PC-3 (cell line): ENCODE measurements around the gene AUH.

Experiments used
- EZH2 ChIP-seq: fragments of 300-600 bp; sonication (generic); IDR thresholded peaks from one replicate; pipeline ENCODE4 v1.6.1; 2017; ENCODE audit warnings: antibody characterized with exemption, mild to moderate bottlenecking, low read length; ENCODE audit not compliant: unreplicated experiment
- EZH2phosphoT487 ChIP-seq: fragments of 300-600 bp; sonication (generic); IDR thresholded peaks from 2 replicates; pipeline ENCODE4 v1.6.1; 2018; ENCODE audit warnings: mild to moderate bottlenecking, antibody characterized with exemption, low read length, borderline replicate concordance
- TF ChIP-seq, protein P1 (sequence below): fragments of 300-600 bp; sonication (generic); conservative IDR thresholded peaks from 2 replicates; pipeline ENCODE4 v1.5.1; 2017; ENCODE audit warnings: antibody characterized with exemption, low read depth, mild to moderate bottlenecking, low read length

DNA sequence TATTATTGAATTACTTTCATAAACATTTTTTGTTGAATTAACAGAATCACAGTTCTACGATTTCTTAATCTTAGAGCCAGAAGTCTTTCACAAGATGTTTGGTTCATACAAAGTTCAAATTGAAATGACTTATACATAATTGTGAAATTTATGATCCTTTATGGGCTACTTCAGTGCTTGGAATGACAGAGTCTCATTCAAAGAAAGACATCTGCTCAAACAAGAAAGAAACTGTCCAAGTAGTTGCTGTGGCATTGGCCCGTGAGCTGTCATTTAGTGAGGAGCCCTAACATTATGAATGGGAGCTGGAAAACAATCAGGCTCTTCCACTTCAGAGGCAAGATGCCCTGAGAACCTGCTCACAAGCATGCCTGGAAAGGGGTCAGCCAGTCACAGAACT, 63.4 kb downstream of the AUH start:
- TF ChIP-seq, protein P1, sequence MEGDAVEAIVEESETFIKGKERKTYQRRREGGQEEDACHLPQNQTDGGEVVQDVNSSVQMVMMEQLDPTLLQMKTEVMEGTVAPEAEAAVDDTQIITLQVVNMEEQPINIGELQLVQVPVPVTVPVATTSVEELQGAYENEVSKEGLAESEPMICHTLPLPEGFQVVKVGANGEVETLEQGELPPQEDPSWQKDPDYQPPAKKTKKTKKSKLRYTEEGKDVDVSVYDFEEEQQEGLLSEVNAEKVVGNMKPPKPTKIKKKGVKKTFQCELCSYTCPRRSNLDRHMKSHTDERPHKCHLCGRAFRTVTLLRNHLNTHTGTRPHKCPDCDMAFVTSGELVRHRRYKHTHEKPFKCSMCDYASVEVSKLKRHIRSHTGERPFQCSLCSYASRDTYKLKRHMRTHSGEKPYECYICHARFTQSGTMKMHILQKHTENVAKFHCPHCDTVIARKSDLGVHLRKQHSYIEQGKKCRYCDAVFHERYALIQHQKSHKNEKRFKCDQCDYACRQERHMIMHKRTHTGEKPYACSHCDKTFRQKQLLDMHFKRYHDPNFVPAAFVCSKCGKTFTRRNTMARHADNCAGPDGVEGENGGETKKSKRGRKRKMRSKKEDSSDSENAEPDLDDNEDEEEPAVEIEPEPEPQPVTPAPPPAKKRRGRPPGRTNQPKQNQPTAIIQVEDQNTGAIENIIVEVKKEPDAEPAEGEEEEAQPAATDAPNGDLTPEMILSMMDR = no peak
- TF ChIP-seq EZH2 = no peak
- no peak for TF ChIP-seq EZH2phosphoT487
